Activated gamma-delta T cell treated with Interleukin-2 at 50 U/mL for 16 hours (primary cell): ENCODE results near the gene RBM19.

Experiments used
- DNase-seq: peaks from one replicate; pipeline ENCODE4 v3.0.0-alpha.2; 2020

Gene RBM19

DNA sequence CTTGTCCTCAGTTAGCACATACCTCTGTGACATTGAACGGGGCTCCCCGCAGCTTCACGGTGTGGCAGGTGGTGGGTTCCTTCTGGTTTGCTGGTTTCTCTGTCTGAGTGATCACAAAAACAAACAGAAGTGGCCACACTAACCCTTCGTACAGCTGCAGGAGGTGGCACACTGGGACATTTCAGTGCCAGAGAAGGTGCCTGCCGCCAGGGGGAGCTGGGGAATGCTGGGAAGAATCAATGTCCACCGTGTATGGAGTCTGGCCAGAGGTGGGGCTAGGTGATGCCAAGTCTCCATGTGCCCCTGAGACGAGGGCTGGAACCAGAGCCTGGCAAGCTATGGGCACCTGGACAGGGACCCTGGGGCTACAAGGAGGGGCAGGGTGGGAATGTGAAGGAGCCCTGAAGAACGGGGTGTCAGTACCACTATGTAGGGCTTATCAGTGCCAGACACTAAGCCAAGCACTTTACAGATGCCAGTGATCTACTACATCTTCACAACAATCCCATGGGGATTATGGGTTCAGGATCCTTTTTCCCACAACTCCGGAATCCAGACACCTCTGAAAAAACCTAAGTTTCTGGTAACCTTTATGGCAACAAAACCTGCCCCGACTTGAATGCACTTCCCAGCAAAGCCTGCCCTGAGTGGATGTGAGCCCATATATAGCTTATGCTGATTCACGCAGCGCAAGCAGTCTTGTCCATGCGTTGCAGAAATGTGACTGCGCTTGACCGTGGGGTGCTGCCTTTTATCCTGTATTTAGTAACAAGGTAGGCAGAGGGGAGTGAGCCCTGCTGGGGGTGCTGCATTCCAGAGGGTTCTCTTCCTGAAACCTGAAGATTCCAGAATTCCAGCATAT lies 10.8 kb downstream of the RBM19 start:
- no peak for DNase-seq

GRCh38 chr12:113954547-113954946 lies 11.6 kb downstream of the RBM19 start:
- DNase-seq: no peak

DNA sequence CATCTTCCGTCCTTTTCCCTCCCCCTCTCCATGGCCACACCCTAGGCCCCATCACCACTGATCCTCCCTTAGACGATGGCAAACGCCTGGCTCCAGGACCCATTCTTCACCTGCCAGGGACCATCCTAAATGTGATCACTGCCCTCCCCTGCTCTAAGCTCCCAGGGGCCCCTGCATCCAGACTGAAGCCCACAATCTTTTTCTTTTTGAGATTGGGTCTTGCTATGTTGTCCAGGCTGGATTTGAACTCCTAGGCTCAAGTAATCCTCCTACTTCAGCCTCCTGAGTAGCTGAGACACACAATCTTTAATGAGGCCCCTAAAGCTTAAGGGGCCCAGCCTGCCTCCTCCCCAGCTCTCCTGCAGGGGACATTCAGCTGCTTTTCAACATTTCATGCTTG lies 15.3 kb downstream of the RBM19 start:
- DNase-seq: no peak

- no peak for DNase-seq
Measured at GRCh38 chr12:113949321-113950305, 16.5 kb downstream of the RBM19 start.

DNA sequence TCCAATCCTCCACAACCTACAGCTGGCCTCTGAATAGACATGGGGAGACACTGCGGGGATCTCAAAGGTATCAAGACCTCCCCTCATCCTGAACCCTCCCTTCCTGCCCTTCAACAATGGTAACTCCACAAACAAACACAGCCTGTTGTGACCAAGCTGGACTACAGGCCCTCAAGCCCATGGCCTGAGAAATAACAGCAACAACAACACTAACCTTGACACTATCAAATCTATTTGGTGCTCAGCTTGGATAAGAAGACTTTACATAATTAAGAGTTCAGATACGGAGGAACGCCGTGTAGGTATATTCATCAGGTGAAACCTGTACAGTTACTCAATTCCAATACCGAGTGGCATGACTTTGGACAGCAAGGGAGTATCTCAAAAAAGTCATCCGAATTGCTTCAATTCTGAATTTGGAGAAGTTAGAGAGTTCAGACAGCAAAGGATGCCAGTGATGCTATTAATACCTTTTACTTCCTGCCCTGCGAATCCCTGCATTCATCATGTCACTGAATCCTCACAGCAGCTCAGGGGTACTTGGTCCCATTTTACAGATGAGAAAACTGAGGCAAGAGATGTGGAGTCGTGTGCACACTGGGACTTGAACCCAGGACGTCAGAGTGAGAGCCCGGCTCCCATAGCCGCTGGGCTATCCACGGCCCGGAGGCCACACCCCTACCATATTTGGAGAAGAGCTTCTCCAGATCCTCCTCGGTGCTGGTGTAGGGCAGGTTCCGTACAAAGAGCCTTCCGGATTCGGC lies 17.8 kb downstream of the RBM19 start:
- DNase-seq: no peak

GRCh38 chr12:113946175-113946574 lies 19.9 kb downstream of the RBM19 start:
- no peak for DNase-seq

- no peak for DNase-seq
Measured at GRCh38 chr12:113945174-113946173, 20.7 kb downstream of the RBM19 start.

GRCh38 chr12:113942209-113942608 lies 23.9 kb downstream of the RBM19 start:
- no peak for DNase-seq

GRCh38 chr12:113941208-113941486 lies 25.0 kb downstream of the RBM19 start:
- DNase-seq: no peak

DNA sequence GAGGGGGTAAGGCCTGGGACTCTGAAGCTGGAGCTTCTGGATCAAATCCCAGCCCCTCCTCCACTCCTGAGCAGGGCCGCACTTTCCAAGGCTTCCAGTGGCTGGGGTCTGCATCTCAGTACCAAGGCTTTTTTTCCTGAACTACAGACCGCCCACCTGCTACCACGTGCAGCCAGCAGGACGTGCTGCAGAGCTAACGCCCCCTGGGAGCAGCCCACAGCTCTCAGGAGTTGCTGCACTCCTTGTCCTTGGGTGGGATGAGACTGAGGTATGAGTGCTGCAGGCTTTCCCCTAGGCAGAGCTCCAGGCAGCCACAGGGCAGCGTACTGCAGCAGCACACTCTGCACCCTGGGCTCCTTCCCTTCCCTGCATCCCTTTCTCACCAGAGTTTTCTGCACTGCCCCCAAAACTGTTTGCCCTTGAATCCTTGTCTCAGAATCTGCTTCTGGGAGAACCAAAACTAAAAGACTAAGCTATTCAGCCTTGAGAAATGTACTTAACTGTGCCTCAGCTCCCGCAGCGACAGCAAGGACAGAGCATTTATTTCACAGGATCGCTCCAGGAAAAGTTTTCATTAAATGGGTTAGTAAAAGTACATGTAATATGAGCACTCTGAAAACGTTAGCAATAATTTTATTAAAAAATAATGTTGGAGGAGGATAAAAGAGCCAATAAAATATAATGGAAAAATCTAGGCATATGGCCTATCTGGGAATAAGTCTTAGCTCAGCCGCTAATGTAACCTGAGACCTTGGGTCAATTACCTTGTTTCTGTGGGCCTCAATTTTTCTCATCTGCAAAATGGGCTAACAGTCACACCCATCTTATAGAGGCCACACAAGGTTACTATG lies 25.5 kb downstream of the RBM19 start:
- no peak for DNase-seq

DNA sequence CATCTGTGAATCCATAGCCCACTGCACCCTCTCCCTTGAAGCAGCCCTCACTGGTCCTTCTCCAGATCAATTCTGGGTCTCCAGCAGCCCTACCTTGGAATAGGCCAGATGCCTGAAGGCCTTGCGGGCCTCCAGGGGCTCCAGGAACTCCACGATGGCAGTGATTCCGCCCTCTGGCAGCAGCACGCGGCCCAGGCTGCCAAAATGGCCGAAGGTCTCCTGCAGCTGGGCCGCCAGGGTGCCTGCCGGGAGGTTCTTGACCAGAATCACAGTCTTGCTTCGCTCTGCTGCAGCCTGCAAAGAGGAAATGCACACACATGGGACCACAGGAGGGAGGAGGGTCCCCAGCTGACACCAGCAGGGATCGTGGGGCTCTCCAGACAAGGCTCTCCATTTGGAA lies 26.3 kb downstream of the RBM19 start:
- DNase-seq: no peak

DNA sequence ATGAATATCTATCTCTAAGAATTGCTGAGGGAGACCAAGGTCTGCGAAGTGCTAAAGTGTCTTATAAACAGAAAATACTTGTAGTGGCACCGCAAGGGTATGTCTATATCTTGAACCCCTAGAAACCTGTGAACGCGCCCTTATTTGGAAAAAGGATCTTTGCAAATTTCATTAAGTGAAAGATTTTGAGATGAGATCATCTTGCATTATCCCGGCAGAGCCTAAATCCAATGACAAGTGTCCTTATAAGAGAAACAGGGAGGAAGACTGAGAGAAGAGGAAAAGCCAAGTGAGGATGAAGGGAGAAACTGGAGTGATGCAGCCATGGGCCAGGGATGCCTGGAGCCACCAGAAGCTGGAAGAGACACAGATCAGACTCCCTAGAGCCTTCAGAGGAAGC lies 27.7 kb downstream of the RBM19 start:
- no peak for DNase-seq

GRCh38 chr12:113936460-113936859 lies 29.7 kb downstream of the RBM19 start:
- no peak for DNase-seq

DNA sequence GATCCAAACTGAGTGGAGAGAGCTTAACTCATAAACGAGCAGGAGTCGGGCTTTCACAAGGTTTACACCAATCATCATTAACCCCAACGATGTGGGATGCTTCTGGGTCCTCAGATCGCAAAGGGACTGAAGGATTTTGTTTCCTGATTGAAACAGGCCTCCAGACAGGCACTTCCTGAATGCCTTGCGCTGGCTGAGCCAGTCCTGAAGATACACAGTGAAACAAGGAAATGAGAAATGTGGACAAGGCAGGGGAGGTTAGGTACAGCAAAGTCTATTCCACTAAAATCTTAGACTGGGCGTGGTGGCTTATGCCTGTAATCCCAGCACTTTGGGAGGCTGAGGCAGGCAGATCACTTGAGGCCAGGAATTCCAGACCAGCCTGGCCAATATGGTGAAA lies 30.7 kb downstream of the RBM19 start:
- no peak for DNase-seq

DNA sequence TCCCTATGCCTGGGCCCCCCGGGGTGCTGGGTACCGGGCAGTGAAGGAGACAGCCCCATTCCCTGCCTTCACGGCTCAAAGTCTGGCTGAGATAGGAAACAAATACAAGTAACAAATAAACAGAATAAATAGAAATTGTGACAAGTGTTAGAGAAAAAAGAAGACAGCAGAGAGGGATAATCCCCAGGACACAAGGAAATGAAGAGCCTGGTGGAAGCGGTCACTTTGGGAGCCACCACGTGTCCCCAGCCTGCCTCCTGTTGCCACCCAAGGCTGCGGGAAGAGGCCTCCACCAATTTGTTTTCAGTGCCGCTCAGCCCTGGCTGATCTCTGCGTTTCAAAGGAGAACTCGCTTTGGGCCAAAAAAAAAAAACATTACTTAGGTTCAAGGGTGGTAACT lies 31.2 kb downstream of the RBM19 start:
- no peak for DNase-seq

DNA sequence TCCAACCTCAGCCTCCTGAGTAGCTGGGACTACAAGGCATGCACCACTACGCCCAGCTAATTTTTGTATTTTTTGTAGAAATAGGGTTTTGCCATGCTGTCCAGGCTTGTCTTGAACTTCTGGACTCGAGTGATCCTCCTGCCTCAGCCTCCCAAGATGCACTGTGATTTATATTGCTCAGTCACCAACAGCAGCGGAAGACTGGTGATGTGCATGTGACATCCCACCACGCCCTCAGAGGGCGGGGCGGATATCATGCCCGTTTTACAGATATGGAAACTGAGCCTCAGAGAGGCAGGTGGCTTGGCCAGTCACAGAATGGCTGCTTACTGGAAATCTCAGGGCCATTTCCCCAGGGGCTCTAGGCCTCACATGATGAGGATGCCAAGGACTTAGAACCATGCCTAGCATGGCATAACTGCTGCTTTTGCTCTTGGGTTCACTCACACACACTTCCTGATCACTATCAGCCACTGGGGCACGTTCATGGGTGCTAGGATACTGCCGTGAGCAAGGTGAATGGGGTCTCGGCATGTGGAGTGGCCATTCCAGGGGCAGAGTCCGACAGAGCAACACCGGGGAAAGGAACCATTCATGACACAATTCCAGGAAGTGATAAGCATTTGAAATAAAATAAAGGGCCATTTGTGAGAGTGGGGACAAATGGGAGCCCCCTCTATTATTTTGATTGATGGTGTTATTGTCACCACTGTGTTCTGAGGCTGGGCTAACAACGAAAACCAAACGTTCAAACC lies 31.9 kb downstream of the RBM19 start:
- no peak for DNase-seq

DNA sequence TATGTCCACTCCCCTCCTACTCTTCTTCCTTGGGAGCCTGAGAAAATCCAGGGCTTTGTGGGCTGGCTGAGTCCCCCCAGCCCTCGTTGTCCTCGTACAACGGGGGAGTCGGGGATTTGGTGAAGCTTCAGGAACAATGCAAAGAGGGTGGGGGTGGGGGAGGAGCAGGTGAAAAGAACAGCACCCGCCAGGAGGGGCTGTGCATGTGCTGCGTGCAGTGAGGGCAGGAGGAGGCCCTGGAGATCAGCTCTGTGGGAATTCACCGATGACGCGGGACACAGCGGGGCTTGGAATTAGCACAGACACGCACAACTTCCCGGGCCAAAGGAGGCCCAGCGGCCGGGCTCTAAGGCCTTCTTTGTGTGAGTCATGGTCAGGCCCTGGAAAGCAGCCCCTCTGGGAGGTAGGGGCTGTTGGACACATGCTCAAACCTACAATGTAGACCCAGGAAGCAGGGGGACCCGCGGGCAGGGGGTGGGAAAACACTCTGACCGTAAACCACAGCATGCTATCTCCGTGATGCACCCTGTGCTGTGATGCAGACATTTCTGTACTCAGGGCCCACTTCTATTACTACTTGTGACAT lies 32.8 kb downstream of the RBM19 start:
- no peak for DNase-seq

DNA sequence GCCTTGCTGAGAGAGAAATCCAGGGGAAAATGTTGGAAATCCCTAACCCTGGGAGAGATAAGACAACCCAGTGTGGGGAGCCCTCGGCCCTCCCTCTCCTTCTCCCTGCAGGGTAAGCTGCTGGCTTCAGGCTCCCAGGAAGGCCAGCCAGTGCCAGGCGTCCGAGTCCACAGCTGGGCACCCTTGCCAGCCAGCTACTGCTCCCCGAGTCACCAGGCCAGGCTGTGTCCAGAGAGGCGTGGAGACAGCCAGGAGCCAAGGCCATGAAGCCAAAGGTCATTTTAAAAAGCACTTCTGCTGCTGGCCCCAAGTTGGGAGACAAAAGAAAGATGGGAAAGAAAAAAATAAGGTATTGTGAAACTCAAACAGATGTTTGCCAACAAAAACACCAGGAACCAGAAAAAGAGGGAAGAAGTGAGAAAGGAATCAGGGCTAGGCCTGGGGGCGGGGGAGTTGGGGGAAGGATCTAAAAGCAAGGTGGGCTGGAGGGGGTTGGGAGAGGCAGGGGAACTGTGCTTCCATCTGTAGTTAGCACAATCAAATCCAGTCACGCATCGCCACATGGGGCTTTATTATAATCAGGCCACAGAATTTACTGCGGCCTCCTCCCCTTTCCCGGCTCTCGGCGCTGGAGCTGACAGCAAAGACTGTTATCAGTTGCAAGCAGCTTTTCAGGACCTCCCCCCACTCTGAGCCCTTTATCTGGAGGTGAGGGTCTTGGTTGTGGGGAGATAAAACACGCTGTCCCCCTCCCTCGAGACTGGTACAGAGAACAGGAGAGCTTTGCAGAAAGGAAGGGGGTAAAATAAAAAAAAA lies 33.5 kb downstream of the RBM19 start:
- DNase-seq: no peak

- no peak for DNase-seq
Measured at GRCh38 chr12:113931517-113931916, 34.6 kb downstream of the RBM19 start.
